ENCODE data around the gene VASP. TPM values are rescaled to one million over a fixed set of nuclear protein-coding genes. Genes with fewer than 3 reads are reported as not detected.

VASP gene
- total and polyA plus RNA-seq, 7 donors: 13.5 to 76.3 (median 22.7) TPM

DNA sequence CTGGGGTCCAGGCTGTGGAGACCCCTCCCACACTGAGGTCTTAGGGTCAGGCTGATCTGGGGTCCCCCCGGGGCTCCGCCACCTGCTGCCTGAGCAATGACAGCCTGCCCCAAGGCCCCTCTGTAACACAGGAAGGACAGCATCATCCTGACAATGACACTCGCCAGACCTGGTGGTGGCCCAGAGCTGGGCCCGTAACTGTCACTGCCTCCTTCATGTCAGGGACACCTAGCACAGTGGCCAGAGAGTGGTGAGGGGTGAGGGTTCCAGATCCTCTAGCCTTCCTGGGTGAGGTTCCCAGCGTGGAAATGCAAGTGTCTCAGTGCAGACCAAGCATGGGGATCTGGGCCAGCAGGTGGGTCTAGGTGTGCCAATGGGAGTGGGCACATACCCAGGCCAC, 49.6 kb downstream of the VASP start:
- Histone ChIP-seq H3K27me3 (ENCODE audit: insufficient read depth in 3 of 3, low read length in 2 of 3) (no peaks in the 10 kb centered on the region), H3K4me3 (no peak overlapping the region), H3K27ac (no peak overlapping the region), H3K9me3 (no peaks in the 10 kb centered on the region), H3K4me1 (peaks cover under 1% of the 10 kb centered on the region), H3K36me3 (ENCODE audit: insufficient read depth in 1 of 2, low read depth in 1 of 2) (peaks cover 5 to 9% of the 10 kb centered on the region in 2 donors)
- DNase-seq: no peak
- intact Hi-C loops (cut with DNase I): loop anchor here (5.0 kb wide), 1 partner anchor 35 kb away; no protein-coding TSS in a partner anchor
- WGBS, 3 donors: 88 to 92% (median 89%) methylated on average over 5 of the region's 5 CpGs
- no peak for ATAC-seq
- TF ChIP-seq, protein P1, sequence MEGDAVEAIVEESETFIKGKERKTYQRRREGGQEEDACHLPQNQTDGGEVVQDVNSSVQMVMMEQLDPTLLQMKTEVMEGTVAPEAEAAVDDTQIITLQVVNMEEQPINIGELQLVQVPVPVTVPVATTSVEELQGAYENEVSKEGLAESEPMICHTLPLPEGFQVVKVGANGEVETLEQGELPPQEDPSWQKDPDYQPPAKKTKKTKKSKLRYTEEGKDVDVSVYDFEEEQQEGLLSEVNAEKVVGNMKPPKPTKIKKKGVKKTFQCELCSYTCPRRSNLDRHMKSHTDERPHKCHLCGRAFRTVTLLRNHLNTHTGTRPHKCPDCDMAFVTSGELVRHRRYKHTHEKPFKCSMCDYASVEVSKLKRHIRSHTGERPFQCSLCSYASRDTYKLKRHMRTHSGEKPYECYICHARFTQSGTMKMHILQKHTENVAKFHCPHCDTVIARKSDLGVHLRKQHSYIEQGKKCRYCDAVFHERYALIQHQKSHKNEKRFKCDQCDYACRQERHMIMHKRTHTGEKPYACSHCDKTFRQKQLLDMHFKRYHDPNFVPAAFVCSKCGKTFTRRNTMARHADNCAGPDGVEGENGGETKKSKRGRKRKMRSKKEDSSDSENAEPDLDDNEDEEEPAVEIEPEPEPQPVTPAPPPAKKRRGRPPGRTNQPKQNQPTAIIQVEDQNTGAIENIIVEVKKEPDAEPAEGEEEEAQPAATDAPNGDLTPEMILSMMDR (IDR thresholded peaks at IDR 0.05): no peak

DNA sequence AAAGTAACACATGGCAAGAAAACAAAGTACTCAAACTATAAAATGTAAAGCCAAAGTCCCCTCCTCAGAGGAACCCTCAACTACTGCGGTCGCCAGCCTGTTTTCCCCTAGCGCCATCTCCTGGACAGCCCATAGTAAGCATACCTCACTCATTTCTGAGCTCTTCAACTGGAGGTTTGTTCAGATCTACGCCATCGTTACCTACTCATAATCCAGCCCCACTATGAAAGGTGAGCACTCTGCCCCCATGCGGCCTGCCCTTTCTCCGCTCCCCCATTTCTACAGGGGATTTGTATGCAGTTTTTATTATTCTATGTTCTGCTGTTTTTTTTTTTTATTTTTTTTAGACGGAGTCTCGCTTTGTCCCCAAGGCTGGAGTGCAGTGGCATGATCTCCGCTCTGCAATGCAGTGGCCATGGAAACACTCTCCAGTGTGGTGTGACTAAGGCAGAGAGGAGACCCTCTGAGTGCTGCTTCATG, 51.2 kb downstream of the VASP start:
- Histone ChIP-seq H3K4me3 (no peak overlapping the region), H3K36me3 (ENCODE audit: insufficient read depth in 1 of 2, low read depth in 1 of 2) (peaks cover 2% of the 10 kb centered on the region in 2 donors), H3K27me3 (ENCODE audit: insufficient read depth in 3 of 3, low read length in 2 of 3) (no peaks in the 10 kb centered on the region), H3K4me1 (no peaks in the 10 kb centered on the region), H3K27ac (no peak overlapping the region), H3K9me3 (no peaks in the 10 kb centered on the region)
- peak; percentile 47 to 78 (median 76) for ATAC-seq
- TF ChIP-seq, protein P1 (IDR thresholded peaks at IDR 0.05): peak; percentile 35
- WGBS, 3 donors: 58 to 70% (median 62%) methylated on average over 10 of the region's 10 CpGs
- intact Hi-C loops (cut with DNase I): loop anchor here (5.0 kb wide), 1 partner anchor 36 kb away; no protein-coding TSS in a partner anchor
- DNase-seq: no peak

DNA sequence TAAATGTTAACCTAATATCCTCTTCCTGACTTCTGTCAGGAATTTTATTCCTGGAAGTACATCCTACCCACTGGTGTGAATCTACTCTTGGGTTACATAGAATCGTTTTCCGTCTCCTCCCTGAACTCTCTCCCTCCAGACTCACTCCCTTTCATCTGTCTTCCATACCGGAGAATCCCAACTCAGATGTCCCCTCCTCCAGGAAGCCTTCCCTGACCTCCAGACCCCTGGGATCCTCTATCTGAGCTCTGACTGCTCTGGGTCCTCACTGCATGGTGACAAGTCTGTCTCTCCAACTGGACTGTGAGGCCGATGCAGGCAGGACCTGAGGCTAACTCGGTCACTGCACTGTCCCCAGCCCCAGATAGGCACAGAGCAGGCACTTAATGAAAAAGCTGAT, 52.8 kb downstream of the VASP start:
- WGBS, 3 donors: 78 to 87% (median 86%) methylated on average over 5 of the region's 5 CpGs
- intact Hi-C loops (cut with DNase I): no loop called here
- no peak overlapping the region for H3K27ac ChIP-seq

DNA sequence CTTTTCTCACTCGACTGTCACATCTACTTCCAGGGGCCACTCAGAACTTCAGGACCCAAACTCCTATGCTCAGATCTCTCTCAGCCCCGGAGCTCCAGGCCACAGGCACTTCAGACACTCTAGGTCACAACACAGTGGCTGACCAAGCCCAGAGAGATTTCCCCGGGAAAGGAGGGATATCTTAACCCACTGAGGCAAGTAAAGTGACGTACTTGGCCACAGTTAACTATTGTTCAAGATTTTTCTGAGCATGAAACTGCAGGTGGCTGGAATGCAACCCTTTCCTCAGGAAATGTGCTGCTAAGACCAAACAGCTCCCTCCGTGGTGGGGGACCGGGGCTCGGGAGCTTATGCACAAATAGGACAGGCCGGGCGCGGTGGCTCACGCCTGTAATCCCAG, 53.4 kb downstream of the VASP start:
- 66 to 79% (median 79%) methylated on average over 11 of the region's 11 CpGs for WGBS, 3 donors
- intact Hi-C loops (cut with DNase I): no loop called here
- Histone ChIP-seq H3K36me3 (ENCODE audit: insufficient read depth in 1 of 2, low read depth in 1 of 2) (no peaks in the 10 kb centered on the region), H3K27ac (no peak overlapping the region), H3K27me3 (ENCODE audit: insufficient read depth in 3 of 3, low read length in 2 of 3) (no peaks in the 10 kb centered on the region), H3K9me3 (no peaks in the 10 kb centered on the region), H3K4me3 (no peak overlapping the region), H3K4me1 (no peaks in the 10 kb centered on the region)
- DNase-seq (no peak), ATAC-seq (no peak)
- TF ChIP-seq, protein P1 (IDR thresholded peaks at IDR 0.05): no peak

More for the DNA sequence above, 52.8 kb downstream of the VASP start:
- Histone ChIP-seq H3K4me1 (no peaks in the 10 kb centered on the region), H3K9me3 (no peaks in the 10 kb centered on the region), H3K4me3 (no peak overlapping the region), H3K36me3 (ENCODE audit: insufficient read depth in 1 of 2, low read depth in 1 of 2) (no peaks in the 10 kb centered on the region), H3K27me3 (ENCODE audit: insufficient read depth in 3 of 3, low read length in 2 of 3) (no peaks in the 10 kb centered on the region)
- ATAC-seq (no peak), DNase-seq (no peak)
- TF ChIP-seq, protein P1 (IDR thresholded peaks at IDR 0.05): no peak

Measured in psoas muscle (tissue), 8 donors.